Transverse colon (tissue), 4 donors: ENCODE data around the gene SLC11A2. TPM values are rescaled to one million over a fixed set of nuclear protein-coding genes. Genes with fewer than 3 reads are reported as not detected.

ENCODE experiments used
- DNase-seq: peaks from one replicate; pipeline ENCODE4 v3.0.0-alpha.2; 2019
- H3K27ac ChIP-seq, 4 donors: fragments of 200-600 bp; sonication (generic); 2 replicates each; pipeline ENCODE4 v1.5.1; 2016 to 2018; ENCODE audit warnings: inconsistent platforms in 4 of 4
- H3K27me3 ChIP-seq: fragments of 200-600 bp; sonication (generic); 2 replicates; pipeline ENCODE4 v1.5.1; 2017; ENCODE audit warnings: inconsistent platforms
- H3K36me3 ChIP-seq, 4 donors: fragments of 200-600 bp; sonication (generic); 2 replicates each; pipeline ENCODE4 v1.5.1; 2017 to 2019; ENCODE audit warnings: inconsistent platforms in 4 of 4
- H3K4me1 ChIP-seq, 4 donors: fragments of 200-600 bp; sonication (generic); 2 replicates each; pipeline ENCODE4 v1.5.1; 2017 to 2020; ENCODE audit warnings: inconsistent platforms in 4 of 4
- H3K4me3 ChIP-seq, 4 donors: fragments of 200-600 bp; sonication (generic); 1 replicate in 1 of 4; 2 replicates in 3 of 4; pipeline versions ENCODE4 v1.5.1 to v1.6.1; 2017 to 2019; ENCODE audit warnings: inconsistent platforms in 4 of 4
- H3K9me3 ChIP-seq, 2 donors: fragments of 200-600 bp; sonication (generic); 2 replicates each; pipeline ENCODE4 v1.5.1; 2017 to 2019; ENCODE audit warnings: inconsistent platforms in 2 of 2
- EP300 ChIP-seq: sonication (generic); formaldehyde crosslinking; IDR thresholded peaks from one replicate; pipeline ENCODE4 v1.6.1; 2017; ENCODE audit warnings: antibody characterized with exemption, low read depth
- POLR2A ChIP-seq: fragments of 450-650 bp; IDR thresholded peaks from one replicate; pipeline ENCODE4 v1.6.1; 2016; ENCODE audit warnings: antibody characterized with exemption, mild to moderate bottlenecking, moderate library complexity
- POLR2AphosphoS5 ChIP-seq, 3 donors: sonication (generic); formaldehyde crosslinking; IDR thresholded peaks; one replicate each; pipeline ENCODE4 v1.6.1; 2016; ENCODE audit warnings: antibody characterized with exemption in 3 of 3
- WGBS, 2 donors: methylation state at CpG; one replicate each; pipeline ENCODE4 v1.1.5; 2018; ENCODE audit warnings: low coverage in 1 of 2; 5-methylcytosine and 5-hydroxymethylcytosine counted together
- in situ Hi-C, 4 donors: fragments of 200-750 bp; cut with MboI; loops; one replicate each; pipeline versions ENCODE4 v1.15.0 to v1.15.1; 2017; ENCODE audit warnings: low sequenced_read_pairs in 3 of 4, low pct_ligation_motif_present in 1 of 4, low pct_unique_long_range_greater_than_20kb in 1 of 4
- intact Hi-C: fragments of 100-400 bp; cut with DNase I; formaldehyde crosslinking; loops from one replicate; pipeline ENCODE4 v1.15.1; 2023; ENCODE audit warnings: low total_unique reads
- total RNA-seq, 4 donors: library from RNA; depleted of rRNA; stranded (reverse); fragments of >200 nt; gene quantifications; one replicate each; pipeline ENCODE4 v1.1.0, GENCODE V29; 2016
- TF ChIP-seq, protein P1 (sequence below), 5 experiments: fragments of 200-600 bp in 3 of 5; fragments of 450-650 bp in 2 of 5; sonication (generic) in 3 of 5; IDR thresholded peaks; 1 replicate in 2 of 5; 2 replicates in 3 of 5; pipeline ENCODE4 v1.5.1; 2016 to 2017; ENCODE audit warnings: antibody characterized with exemption in 5 of 5, inconsistent platforms in 3 of 5, mild to moderate bottlenecking in 2 of 5, moderate library complexity in 1 of 5

SLC11A2 gene
- total RNA-seq, 4 donors from 2014 or later = 9.7 to 48.7 (median 42.5) TPM

DNA sequence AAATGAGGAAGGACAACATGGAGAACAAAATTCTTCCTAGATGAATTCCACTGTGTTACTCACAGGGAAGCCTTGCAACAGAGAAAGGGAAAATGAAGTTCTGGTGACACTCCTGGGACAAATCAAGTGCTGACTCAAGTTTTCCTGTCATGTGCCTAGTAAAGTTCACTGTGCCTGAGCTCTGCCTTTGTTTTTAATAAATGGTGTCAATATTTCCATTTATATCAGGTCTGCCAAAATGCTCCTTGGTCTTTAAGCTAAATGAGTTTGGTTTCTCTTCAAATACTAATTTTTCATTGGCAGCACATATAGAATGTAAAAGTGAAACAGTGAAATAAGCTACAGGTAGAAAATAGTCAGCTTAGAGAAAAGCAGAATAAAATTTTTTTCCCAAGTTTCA is 40.9 kb downstream of the SLC11A2 start:
- no peak for DNase-seq
- Histone ChIP-seq H3K4me3 (no peak overlapping the region), H3K27ac (peak overlapping the region; percentile 54 to 72 (median 68)), H3K4me1 (peaks cover 13 to 47% (median 20%) of the 10 kb centered on the region in 4 donors), H3K27me3 (no peaks in the 10 kb centered on the region), H3K36me3 (peaks cover 0 to 7% (median 0%) of the 10 kb centered on the region in 4 donors), H3K9me3 (no peaks in the 10 kb centered on the region)
- TF ChIP-seq POLR2AphosphoS5 (IDR thresholded peaks at IDR 0.05) (peak; percentile 61 to 73 (median 64)), EP300 (no peak), POLR2A (no peak)
- intact Hi-C loops = loop anchor here (10.0 kb wide), 1 partner anchor 61 kb away; a partner anchor contains a TSS
- in situ Hi-C loops = loop anchor here in 1 of 4 donors (10.0 kb wide), 1 partner anchor 161 kb away; no protein-coding TSS in a partner anchor

DNA sequence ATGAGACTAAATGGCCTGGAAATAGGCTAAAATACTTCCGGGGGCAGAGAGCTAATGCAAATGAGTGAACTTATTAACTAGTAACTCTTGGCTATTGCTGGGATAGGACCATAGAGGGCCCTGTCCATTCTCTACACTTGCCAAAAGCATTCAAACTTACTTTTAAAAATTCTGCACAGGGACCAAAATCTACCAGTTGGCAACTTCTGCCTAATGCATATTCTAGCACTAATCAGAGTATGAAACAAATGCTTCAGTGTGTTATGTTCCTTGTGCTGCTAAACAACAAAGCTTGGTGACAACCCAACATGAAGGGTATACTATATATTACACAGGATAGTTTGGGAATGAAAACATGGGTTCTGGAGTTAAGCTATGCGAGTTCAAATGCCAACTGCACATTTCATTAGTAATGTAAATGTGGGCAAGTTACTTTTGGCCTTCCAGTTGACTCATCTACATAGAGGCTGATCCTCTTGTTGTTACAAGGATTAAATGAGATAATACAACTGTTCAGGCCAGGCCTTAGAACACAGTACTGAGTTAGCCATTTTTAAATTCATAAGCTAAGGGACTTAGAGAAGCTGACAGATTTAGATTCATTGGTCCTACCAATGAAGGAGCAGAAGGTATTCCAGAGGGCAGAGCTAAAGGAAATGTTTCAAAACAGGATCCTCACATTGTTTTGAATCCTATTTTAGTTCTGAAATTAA is 41.4 kb downstream of the SLC11A2 start:
- Histone ChIP-seq H3K36me3 (peaks cover 0 to 2% (median 0%) of the 10 kb centered on the region in 4 donors), H3K4me3 (no peak overlapping the region), H3K9me3 (no peaks in the 10 kb centered on the region), H3K4me1 (peaks cover 13 to 47% (median 20%) of the 10 kb centered on the region in 4 donors), H3K27ac (peak overlapping the region; percentile 54 to 72 (median 68)), H3K27me3 (no peaks in the 10 kb centered on the region)
- in situ Hi-C loops (loop anchor here in 1 of 4 donors (10.0 kb wide), 1 partner anchor 160 kb away; no protein-coding TSS in a partner anchor), intact Hi-C loops (loop anchor here (10.0 kb wide), 1 partner anchor 60 kb away; a partner anchor contains a TSS)
- WGBS, 2 donors = 42 to 43% methylated on average over 2 of the region's 2 CpGs
- TF ChIP-seq POLR2AphosphoS5 (IDR thresholded peaks at IDR 0.05) = no peak
- TF ChIP-seq EP300 = no peak
- no peak for TF ChIP-seq POLR2A
- TF ChIP-seq, protein P1, sequence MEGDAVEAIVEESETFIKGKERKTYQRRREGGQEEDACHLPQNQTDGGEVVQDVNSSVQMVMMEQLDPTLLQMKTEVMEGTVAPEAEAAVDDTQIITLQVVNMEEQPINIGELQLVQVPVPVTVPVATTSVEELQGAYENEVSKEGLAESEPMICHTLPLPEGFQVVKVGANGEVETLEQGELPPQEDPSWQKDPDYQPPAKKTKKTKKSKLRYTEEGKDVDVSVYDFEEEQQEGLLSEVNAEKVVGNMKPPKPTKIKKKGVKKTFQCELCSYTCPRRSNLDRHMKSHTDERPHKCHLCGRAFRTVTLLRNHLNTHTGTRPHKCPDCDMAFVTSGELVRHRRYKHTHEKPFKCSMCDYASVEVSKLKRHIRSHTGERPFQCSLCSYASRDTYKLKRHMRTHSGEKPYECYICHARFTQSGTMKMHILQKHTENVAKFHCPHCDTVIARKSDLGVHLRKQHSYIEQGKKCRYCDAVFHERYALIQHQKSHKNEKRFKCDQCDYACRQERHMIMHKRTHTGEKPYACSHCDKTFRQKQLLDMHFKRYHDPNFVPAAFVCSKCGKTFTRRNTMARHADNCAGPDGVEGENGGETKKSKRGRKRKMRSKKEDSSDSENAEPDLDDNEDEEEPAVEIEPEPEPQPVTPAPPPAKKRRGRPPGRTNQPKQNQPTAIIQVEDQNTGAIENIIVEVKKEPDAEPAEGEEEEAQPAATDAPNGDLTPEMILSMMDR (IDR thresholded peaks at IDR 0.05) = no peak
- no peak for DNase-seq

DNA sequence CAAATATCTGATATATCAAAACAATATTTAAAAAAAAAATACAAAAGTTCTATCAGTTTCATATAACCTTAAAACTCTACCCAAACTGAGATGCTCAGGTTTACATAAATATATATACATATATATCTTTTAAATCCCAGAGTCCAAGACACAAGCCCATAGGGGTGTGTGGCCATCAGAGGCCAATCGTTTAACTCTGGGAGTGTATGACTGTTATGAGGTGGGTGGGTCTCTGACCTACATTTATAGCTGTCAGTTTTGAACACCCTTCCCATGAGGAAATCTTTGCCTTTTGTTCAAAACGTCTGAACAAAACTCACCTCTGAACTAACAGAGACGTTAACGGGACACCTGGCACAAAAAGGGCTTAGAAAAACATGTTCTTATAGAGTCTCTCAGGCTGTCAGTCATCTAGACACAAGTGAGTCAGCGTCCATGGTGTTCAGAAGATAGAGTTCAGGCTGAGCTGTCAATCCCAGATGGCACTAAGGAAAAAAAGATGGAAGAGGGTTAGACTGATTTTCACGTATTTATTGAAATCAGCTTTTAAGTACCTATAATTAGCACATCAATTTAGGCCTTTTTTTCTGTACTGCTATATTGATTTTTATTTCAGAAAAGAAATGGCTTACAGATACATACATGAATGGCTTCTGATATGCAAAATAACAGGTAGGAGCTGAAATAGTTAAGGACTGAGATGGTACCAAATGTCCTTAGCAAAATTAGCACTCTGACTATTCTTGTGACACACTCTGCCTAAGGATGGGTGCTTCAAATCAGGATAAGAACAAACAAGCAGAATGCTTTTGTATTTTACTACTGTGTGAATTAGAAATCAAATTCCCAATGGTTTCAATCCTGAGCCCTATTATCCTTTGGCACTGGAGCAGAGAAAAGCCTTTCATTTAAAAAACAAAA is 44.6 kb downstream of the SLC11A2 start:
- intact Hi-C loops (loop anchor here (10.0 kb wide), 1 partner anchor 57 kb away; a partner anchor contains a TSS), in situ Hi-C loops (loop anchor here in 1 of 4 donors (10.0 kb wide), 1 partner anchor 157 kb away; no protein-coding TSS in a partner anchor)
- H3K36me3 ChIP-seq = no peaks in the 10 kb centered on the region
- no peaks in the 10 kb centered on the region for H3K9me3 ChIP-seq
- no peaks in the 10 kb centered on the region for H3K27me3 ChIP-seq
- TF ChIP-seq POLR2A (no peak), EP300 (no peak), POLR2AphosphoS5 (IDR thresholded peaks at IDR 0.05) (no peak)
- TF ChIP-seq, protein P1 (IDR thresholded peaks at IDR 0.05) = no peak
- DNase-seq = no peak
- no peak overlapping the region for H3K4me3 ChIP-seq
- H3K27ac ChIP-seq = peak overlapping the region in 3 of 4 donors; percentile 16 to 24 (median 18)
- H3K4me1 ChIP-seq = peaks cover 10 to 35% (median 17%) of the 10 kb centered on the region in 4 donors
- whole genome bisulfite sequencing, 2 donors = 61 to 70% methylated on average over 3 to 6 of the region's 6 CpGs

DNA sequence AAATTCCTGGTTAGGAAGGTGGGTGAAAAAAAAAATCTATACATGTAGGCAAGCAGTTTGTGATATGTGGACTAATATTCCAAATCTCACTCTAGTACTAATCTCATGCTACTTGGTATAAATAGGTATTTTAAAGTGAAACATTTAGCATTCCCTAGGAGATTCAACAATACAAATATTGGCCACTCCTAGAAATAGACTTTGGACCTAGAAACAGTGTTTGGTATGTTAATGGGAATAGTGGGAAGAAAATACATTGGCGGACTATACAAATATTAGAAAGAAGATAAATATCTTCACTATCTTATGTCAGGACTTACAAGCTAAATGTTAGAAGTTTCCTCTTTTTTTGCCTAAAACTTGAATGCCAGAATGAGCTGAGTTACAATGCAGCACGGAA is 45.6 kb downstream of the SLC11A2 start:
- Histone ChIP-seq H3K9me3 (no peaks in the 10 kb centered on the region), H3K27ac (no peak overlapping the region), H3K4me3 (no peak overlapping the region), H3K27me3 (no peaks in the 10 kb centered on the region), H3K4me1 (peaks cover 5 to 25% (median 14%) of the 10 kb centered on the region in 4 donors), H3K36me3 (no peaks in the 10 kb centered on the region)
- intact Hi-C loops = loop anchor here (10.0 kb wide), 1 partner anchor 56 kb away; a partner anchor contains a TSS
- no peak for DNase-seq
- in situ Hi-C loops = loop anchor here in 1 of 4 donors (10.0 kb wide), 1 partner anchor 156 kb away; no protein-coding TSS in a partner anchor
- TF ChIP-seq, protein P1 (IDR thresholded peaks at IDR 0.05) = no peak
- no peak for TF ChIP-seq POLR2A
- no peak for TF ChIP-seq POLR2AphosphoS5 (IDR thresholded peaks at IDR 0.05)
- TF ChIP-seq EP300 = no peak
- 73 to 79% methylated on average over 2 of the region's 2 CpGs for WGBS, 2 donors
